CD4-positive, alpha-beta T cell treated with Interleukin-4 for 4 hours (primary cell): ENCODE data around the gene ZNF432.
"Not testable (repeated sequence)": the region's sequence is repeated elsewhere in the genome, so short reads cannot be mapped to it uniquely, and the experiment has no call there.

Source experiments
- DNase-seq: peaks from one replicate; pipeline ENCODE4 v3.0.0-alpha.2; 2020

ZNF432 gene

GRCh38 chr19:52048555-52049501, at the start of gene ZNF432:
Gene ZNF432, minus strand, starts transcription at chr19:52048838. Its CDS starts 1,970 bp downstream, at chr19:52046868.
- DNase-seq, result peak; percentile 80

DNA sequence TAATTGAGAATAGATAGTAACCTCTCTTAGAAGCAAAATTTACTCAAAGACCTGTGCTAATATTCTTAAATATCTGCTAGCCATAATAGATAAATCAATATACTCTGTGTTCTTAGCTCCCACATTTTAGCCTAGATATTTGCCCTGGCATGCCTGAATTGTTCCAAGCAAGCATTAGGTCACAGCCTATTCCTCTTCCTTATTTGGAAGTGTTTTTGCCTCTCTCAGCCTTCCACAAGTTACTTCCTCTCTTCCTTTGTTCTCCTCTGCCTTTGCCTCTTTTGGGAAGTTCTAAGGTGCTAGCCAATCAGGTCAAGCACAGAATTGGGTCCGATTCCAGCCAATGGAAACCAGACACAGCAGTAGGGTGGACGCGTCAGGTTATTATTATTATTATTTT, 47.8 kb upstream of the ZNF432 start:
- not testable (repeated sequence) for DNase-seq

DNA sequence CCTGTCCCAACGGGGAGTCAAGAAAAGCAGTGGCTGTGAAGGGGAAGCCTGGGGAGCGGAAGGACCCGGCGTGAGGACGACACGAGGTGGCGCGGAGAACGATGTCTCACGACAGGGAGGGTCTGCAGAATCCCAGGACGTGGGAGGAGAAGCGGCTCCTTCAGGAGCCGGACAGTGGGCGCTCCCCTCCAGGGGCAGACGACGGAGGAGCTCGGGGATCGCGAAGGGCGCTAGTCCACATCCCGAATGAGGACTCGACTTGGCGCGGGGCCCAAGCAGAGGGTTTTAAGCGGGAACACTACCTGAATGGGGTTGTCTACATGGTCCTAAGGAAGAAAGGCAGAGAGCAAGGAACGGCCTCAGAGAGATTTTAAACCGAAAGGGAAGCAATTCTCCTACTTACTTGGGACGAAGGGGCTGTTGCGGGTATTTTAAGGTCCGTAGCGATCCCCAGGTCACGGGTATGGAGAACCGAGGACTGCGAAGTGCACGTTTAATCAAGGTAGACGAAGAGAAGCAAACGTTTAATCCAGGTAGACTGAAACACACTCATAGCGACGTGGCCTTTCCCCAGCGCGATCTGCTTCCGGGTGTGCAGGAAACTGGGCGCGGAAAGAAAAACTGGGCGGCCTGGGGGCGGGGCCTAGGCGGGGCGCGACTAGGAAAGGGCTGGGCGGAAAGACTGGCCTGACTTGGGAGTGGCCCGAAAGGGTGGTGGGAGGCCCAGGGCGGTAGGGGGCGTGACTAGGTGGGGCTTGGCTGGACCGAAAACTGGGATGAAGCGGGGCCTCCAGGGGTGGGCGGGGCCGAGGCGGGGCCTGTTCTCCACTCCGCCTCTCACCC, 46.8 kb upstream of the ZNF432 start, which contains the start of gene ZNF841:
Gene ZNF841, minus strand, starts transcription at position 594 of the 843 bp plus-strand sequence. CDS start 10,964 bp downstream, outside the sequence.
- DNase-seq, result peak; percentile 85

DNA sequence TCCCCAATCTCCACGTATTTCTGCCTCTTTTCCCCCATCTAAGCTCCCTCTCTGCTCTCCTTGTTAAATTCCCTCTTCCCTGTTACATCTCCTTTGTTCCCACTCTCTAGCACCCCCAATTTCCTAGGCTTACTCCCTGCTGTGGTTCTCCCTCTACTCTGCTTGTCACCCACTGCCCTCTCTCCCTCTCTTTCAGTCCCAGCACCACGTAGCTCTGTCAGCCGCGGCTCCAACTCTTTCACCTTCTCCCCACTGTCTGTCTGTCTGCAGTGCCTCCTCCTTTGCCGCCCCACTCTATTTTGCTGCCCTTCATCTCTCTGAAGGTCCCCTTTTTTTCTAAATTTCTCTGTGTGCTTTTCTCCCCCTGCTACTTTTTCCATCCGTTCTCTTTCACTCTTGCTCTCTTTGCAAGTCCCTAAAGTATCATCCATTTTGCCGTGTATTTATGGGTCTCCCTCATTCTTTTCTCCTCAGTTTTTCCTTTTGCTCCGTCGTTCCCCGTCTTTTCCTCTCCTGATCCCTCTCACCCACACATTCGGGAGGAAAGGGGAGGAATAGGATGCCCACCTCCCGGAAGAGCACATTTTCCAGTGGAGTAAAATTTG, 46.0 kb upstream of the ZNF432 start:
- no peak for DNase-seq

DNA sequence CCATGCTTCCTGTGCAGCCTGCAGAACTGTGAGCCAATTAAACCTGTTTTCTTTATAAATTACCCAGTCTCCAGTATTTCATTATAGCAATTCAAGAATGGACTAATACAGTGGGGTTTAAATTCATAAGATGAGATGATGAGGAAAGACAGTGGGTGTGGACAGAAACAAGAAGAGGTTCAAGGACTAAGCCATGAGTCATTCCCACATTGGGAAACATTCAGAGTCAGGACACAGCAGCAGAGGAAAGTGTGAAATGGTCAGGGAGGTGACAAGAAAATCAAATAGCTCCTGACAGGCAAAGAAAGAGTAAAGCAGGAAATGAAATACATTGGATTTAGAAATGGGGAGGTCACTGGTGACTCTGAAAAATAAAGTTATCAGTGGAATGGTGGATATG, 37.8 kb upstream of the ZNF432 start:
- DNase-seq, result no peak

DNA sequence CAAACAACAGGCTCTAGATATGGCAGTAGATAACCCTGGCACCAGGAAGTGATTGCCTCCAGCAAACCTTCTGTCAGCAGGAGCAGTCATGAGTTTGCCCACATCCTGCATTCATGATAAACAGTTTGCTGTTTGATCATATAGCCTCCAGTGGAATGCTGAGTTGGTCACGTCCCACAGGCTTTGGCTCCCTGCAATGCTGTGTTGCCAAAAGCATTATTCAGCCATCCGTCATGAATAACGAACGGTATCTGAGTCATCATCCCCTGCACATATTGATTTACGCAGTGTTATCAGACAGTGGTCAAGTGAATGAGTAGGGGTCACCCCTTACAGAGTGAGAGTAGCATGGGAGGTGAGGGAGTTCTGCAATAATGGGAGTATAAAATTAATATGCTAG, 21.9 kb upstream of the ZNF432 start:
- DNase-seq, result no peak

DNA sequence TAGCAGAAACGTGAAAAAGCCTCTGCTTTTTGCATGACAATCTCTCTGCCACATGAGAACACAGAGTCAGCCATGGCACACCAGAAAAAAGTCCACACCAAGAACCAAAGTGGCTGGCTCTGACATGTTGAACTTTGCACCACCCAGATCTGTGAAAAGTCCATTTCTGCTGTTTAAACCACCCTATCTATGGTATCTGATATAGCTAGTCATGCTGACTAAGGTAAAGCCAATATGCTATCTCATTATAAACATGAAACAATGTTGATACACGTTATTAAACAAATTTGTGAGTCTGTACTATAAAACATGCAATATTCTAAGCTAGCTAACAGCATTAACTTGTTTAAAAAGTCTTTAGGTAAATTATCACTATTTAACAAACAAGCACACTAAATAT, 21.0 kb upstream of the ZNF432 start:
- no peak for DNase-seq

DNA sequence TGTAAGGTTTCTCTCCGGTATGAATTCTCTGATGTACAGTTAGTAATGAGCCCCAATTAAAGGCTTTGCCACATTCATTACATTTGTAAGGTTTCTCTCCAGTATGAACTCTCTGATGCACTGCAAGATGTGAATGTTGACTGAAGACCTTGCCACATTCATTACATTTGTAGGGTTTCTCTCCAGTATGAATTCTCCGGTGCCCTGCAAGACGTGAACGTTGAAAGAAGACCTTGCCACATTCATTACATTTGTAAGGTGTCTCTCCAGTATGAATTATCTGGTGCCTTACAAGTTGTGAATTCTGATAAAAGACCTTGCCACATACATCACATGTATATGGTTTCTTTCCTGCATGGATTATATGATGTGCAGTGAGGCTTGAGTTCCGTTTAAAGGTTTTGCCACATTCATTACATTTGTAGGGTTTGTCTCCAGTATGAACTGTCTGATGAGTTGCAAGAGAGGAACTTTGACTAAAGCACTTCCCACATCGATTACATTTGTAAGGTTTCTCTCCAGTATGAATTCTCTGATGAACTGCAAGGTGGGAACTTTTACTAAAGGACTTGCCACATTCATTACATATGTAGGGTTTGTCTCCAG, 17.7 kb upstream of the ZNF432 start:
- DNase-seq, result no peak

DNA sequence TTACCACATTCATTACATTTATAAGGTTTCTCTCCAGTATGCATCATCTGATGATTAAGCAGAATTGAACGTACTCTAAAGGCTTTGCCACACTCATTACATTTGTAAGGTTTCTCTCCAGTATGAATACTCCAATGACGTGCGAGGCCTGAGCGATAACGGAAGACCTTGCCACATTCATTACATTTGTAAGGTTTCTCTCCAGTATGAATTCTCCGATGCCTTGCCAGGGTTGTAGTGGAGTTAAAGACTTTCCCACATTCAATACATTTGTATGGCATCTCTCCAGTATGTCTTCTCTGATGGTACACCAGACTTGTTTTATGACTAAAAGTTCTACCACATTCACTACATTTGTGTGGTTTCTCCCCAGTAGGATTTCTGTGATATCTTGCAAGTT, 16.8 kb upstream of the ZNF432 start:
- DNase-seq, result no peak

GRCh38 chr19:52056480-52056879, 7.8 kb upstream of the ZNF432 start:
- DNase-seq, result not testable (repeated sequence)

- not testable (repeated sequence) for DNase-seq
These were observed 3.1 kb upstream of the ZNF432 start for GRCh38 chr19:52051736-52052135.

DNA sequence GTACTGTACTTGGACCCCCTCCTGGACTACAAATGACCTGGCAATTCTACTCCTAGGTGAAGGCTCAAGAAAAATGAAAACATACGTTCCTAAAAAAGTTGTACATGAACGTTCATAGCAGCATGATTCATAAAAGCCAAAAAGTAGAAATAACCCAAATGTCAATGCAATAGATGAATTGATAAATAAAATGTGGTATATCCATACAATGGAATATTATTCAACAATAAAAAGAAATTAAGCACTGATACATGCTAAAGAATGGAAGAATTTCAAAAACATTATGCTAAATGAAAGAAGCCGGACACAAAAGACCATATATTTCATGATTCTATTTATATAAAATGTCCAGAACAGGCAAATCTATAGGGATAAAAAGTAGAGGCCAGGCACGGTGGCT, 9.5 kb downstream of the ZNF432 start:
- DNase-seq, result no peak

GRCh38 chr19:52034051-52034728, 14.4 kb downstream of the ZNF432 start:
- DNase-seq, result no peak

GRCh38 chr19:52028780-52029123, 19.9 kb downstream of the ZNF432 start:
- no peak for DNase-seq

DNA sequence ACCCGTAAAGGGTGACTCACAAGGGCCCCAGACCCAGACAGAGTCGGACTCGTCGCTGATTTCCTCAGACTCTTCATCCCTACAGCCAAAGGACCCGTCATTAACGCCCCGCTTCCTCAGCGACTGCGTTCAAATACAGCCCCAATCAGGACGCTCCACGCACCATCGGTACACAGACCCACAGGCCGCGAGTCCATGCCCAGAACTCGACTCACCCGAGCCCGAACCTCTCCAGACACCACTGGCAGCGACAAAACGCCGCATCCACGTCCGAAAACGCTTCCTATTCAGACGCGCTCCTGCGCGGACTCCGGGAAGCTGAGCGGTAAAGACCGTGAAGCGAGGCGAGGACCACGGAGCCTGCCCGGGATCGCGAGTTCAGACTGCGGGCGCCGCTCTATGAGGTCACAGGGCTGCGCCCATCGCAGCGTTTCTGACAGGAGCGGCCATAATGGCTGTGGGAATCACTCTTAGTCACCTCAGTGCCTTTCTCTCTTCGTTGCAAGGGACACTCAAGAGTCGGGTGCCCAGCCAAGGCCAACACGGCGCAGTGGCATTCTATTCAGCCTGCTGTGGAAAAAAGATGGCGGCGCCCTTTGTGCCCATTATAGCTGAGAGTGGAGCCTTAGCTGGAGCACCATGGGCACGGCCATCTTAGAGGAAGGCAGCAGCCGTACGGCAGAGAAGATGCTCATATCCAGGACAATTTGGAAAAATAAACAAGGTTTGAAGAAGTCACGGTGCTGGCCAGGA, 20.4 kb downstream of the ZNF432 start, which contains the start of gene ZNF614:
Gene ZNF614, minus strand, starts transcription at position 353 of the 753 bp plus-strand sequence. CDS start 2,634 bp downstream, outside the sequence.
- peak; percentile 85 for DNase-seq

GRCh38 chr19:52026255-52026990, 22.2 kb downstream of the ZNF432 start:
- not testable (repeated sequence) for DNase-seq

- not testable (repeated sequence) for DNase-seq
These were observed 24.2 kb downstream of the ZNF432 start for GRCh38 chr19:52024478-52024877.

- DNase-seq, result no peak
These were observed 26.4 kb downstream of the ZNF432 start for GRCh38 chr19:52022193-52022592.

DNA sequence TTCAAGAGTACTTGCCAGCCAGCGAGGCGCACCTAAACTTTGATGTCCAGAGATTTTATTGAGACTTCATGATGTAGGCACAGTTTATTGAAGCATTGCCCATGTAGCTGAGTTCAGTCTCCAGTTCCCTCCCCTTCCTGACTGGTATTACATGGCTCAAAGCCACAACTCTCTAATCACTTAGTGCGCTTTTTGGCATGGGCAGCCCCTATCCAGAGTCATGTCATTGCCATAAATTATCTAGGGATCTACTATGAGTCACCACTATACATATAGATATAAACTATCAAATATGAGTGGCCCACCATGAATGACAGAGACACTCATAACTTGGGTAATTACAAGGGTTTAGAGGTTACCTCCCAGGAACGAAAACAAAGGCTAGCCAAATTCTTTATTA, 28.1 kb downstream of the ZNF432 start:
- no peak for DNase-seq

GRCh38 chr19:52010674-52011073, 38.0 kb downstream of the ZNF432 start:
- no peak for DNase-seq
